Sigmoid colon (tissue), 7 donors: Measurements from ENCODE around the gene SYNDIG1. TPM values are rescaled to one million over a fixed set of nuclear protein-coding genes. Genes with fewer than 3 reads are reported as not detected.

Experiments used
- DNase-seq: peaks from one replicate; pipeline ENCODE4 v3.0.0-alpha.2; 2019
- H3K27ac ChIP-seq, 4 donors: fragments of 200-600 bp; sonication (generic); one replicate each; pipeline ENCODE4 v1.5.1; 2016 to 2019; ENCODE audit warnings: mild to moderate bottlenecking in 1 of 4
- H3K27me3 ChIP-seq, 3 donors: fragments of 200-600 bp; sonication (generic); one replicate each; pipeline ENCODE4 v1.5.1; 2019; ENCODE audit warnings: mild to moderate bottlenecking in 1 of 3
- H3K36me3 ChIP-seq, 4 donors: fragments of 200-600 bp; sonication (generic); one replicate each; pipeline ENCODE4 v1.5.1; 2016 to 2019
- H3K4me1 ChIP-seq, 4 donors: fragments of 200-600 bp; sonication (generic); one replicate each; pipeline ENCODE4 v1.5.1; 2017 to 2019
- H3K4me3 ChIP-seq, 4 donors: fragments of 200-600 bp; sonication (generic); one replicate each; pipeline ENCODE4 v1.5.1; 2017 to 2019; ENCODE audit warnings: mild to moderate bottlenecking in 2 of 4, moderate library complexity in 1 of 4
- H3K9me3 ChIP-seq, 4 donors: fragments of 200-600 bp in 3 of 4; sonication (generic) in 3 of 4; one replicate each; pipeline versions ENCODE4 v1.5.1 to v1.6.1; 2013 to 2019
- EP300 ChIP-seq, 4 donors: sonication (generic); formaldehyde crosslinking; IDR thresholded peaks; one replicate each; pipeline ENCODE4 v1.6.1; 2017; ENCODE audit warnings: antibody characterized with exemption in 4 of 4
- POLR2A ChIP-seq, 2 donors: fragments of 450-650 bp; IDR thresholded peaks; one replicate each; pipeline ENCODE4 v1.6.1; 2016; ENCODE audit warnings: antibody characterized with exemption in 2 of 2, mild to moderate bottlenecking in 2 of 2, moderate library complexity in 2 of 2
- POLR2AphosphoS5 ChIP-seq, 4 donors: sonication (generic); formaldehyde crosslinking; IDR thresholded peaks; one replicate each; pipeline ENCODE4 v1.6.1; 2017; ENCODE audit warnings: antibody characterized with exemption in 4 of 4
- WGBS, 2 donors: extraction: QIAGEN DNeasy Blood & Tissue Kit; methylation state at CpG; one replicate each; pipeline ENCODE4 v1.1.7; 2013; 5-methylcytosine and 5-hydroxymethylcytosine counted together
- intact Hi-C: fragments of 100-400 bp; cut with DNase I; formaldehyde crosslinking; loops from one replicate; pipeline ENCODE4 v1.15.1; 2023
- polyA plus RNA-seq, 3 donors: library from polyadenylated mRNA; stranded (reverse); fragments of 200-250 nt; gene quantifications; one replicate each; pipeline ENCODE4 v1.2.3, GENCODE V29; 2013
- total RNA-seq, 4 donors: library from RNA; depleted of rRNA; stranded (reverse); fragments of >200 nt; gene quantifications; one replicate each; pipeline ENCODE4 v1.1.0, GENCODE V29; 2016
- TF ChIP-seq, protein P1 (sequence below), 4 experiments: fragments of 450-650 bp in 3 of 4; fragments of 200-600 bp in 1 of 4; IDR thresholded peaks; one replicate each; pipeline ENCODE4 v1.5.1; 2016 to 2019; ENCODE audit warnings: antibody characterized with exemption in 4 of 4, mild to moderate bottlenecking in 3 of 4, moderate library complexity in 2 of 4
- donor health status: healthy with polysubstance abuse.
- donor health status: Bipolar disorder and iron deficiency.
- donor health status: healthy.

The SYNDIG1 gene
- total and polyA plus RNA-seq, 7 donors = 0.16 to 0.69 (median 0.36) TPM; not detected in 2

DNA sequence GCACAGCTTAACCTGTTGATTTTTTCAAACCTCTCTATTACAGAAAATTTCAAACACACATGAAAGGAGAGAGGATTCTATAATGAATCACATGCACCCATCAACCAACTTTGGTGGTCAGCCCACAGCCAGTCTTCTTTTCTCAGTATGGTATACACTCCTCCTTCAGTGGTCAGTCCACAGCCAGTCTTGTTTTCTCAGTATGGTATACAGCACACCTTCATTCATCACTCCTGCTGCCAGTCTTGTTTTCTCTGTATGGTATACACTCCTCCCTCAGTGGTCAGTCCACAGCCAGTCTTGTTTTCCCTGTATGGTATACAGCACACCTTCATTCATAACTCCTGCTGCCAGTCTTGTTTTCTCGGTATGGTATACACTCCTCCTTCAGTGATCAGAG is 67.8 kb downstream of the SYNDIG1 start:
- Histone ChIP-seq H3K9me3 (no peaks in the 10 kb centered on the region), H3K4me1 (no peaks in the 10 kb centered on the region), H3K27me3 (no peaks in the 10 kb centered on the region), H3K27ac (no peak overlapping the region), H3K36me3 (no peaks in the 10 kb centered on the region), H3K4me3 (no peak overlapping the region)
- WGBS, 2 donors = 88 to 94% methylated on average over 1 of the region's 1 CpG
- intact Hi-C loops = no loop called here
- DNase-seq = no peak
- TF ChIP-seq POLR2AphosphoS5 (IDR thresholded peaks at IDR 0.05) (no peak), POLR2A (IDR thresholded peaks at IDR 0.05) (no peak), EP300 (IDR thresholded peaks at IDR 0.05) (no peak)
- TF ChIP-seq, protein P1, sequence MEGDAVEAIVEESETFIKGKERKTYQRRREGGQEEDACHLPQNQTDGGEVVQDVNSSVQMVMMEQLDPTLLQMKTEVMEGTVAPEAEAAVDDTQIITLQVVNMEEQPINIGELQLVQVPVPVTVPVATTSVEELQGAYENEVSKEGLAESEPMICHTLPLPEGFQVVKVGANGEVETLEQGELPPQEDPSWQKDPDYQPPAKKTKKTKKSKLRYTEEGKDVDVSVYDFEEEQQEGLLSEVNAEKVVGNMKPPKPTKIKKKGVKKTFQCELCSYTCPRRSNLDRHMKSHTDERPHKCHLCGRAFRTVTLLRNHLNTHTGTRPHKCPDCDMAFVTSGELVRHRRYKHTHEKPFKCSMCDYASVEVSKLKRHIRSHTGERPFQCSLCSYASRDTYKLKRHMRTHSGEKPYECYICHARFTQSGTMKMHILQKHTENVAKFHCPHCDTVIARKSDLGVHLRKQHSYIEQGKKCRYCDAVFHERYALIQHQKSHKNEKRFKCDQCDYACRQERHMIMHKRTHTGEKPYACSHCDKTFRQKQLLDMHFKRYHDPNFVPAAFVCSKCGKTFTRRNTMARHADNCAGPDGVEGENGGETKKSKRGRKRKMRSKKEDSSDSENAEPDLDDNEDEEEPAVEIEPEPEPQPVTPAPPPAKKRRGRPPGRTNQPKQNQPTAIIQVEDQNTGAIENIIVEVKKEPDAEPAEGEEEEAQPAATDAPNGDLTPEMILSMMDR (IDR thresholded peaks at IDR 0.05) = no peak

DNA sequence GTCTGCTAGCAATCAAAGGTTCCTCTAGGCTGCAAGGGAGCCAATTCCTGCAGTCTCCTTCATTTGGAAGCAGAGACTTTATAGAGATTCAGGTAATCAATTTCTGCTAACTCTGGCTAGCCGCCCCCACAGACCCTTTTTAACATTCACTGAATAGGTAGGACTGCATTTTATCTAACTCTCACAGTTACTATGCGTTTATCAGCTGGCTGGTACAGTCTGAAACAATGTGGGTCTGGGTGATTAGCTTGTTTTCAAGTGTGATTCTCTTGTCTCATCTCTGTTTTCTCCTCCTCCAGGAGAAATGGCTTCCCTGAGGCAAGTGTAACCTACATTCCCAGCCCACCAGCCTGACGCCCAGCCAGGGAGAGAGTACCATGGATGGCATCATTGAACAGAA is 73.3 kb downstream of the SYNDIG1 start:
- Histone ChIP-seq H3K27ac (no peak overlapping the region), H3K4me1 (no peaks in the 10 kb centered on the region), H3K36me3 (no peaks in the 10 kb centered on the region), H3K27me3 (no peaks in the 10 kb centered on the region), H3K9me3 (no peaks in the 10 kb centered on the region), H3K4me3 (no peak overlapping the region)
- intact Hi-C loops = no loop called here
- DNase-seq = no peak
- WGBS, 2 donors = 82 to 88% methylated on average over 3 of the region's 3 CpGs
- TF ChIP-seq POLR2AphosphoS5 (IDR thresholded peaks at IDR 0.05) = no peak
- TF ChIP-seq, protein P1 (IDR thresholded peaks at IDR 0.05) = no peak
- no peak for TF ChIP-seq POLR2A (IDR thresholded peaks at IDR 0.05)
- no peak for TF ChIP-seq EP300 (IDR thresholded peaks at IDR 0.05)

DNA sequence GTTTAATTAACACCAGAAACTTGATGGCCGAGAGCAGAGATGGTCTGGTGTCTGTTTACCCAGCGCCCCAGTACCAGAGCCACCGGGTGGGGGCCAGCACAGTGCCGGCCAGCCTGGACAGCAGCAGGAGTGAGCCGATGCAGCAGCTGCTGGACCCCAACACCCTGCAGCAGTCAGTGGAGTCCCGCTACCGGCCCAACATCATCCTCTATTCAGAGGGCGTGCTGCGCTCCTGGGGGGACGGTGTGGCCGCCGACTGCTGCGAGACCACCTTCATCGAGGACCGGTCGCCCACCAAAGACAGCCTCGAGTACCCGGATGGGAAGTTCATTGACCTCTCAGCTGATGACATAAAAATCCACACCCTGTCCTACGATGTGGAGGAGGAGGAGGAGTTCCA is 73.7 kb downstream of the SYNDIG1 start:
- TF ChIP-seq EP300 (IDR thresholded peaks at IDR 0.05) = no peak
- TF ChIP-seq POLR2A (IDR thresholded peaks at IDR 0.05) = no peak
- TF ChIP-seq POLR2AphosphoS5 (IDR thresholded peaks at IDR 0.05) = no peak
- no peak for DNase-seq
- H3K4me3 ChIP-seq = no peak overlapping the region
- no peaks in the 10 kb centered on the region for H3K27me3 ChIP-seq
- WGBS, 2 donors = 86 to 91% methylated on average over 19 of the region's 19 CpGs
- H3K27ac ChIP-seq = no peak overlapping the region
- no peaks in the 10 kb centered on the region for H3K9me3 ChIP-seq
- no peaks in the 10 kb centered on the region for H3K4me1 ChIP-seq
- intact Hi-C loops = no loop called here
- no peaks in the 10 kb centered on the region for H3K36me3 ChIP-seq

DNA sequence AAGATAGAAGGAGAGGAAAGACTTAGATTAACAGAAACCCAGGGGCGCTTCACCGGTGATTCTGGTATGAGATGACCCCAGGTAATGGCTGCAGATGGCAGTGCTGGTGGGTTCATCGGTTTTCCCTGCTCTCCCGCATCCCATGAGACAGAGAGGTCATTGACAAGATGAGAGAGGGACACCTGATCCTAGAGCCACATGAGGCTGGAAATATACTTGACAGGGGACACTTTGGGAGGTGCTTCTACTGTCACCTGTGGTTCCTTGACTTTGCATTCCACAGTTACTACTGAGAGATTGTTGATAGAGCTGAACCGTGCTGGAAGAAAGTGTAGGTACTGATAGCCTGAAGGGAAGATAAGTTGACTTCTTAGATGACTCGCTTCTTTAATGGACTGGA is 74.3 kb downstream of the SYNDIG1 start:
- no peak for DNase-seq
- Histone ChIP-seq H3K27me3 (no peaks in the 10 kb centered on the region), H3K36me3 (no peaks in the 10 kb centered on the region), H3K9me3 (no peaks in the 10 kb centered on the region), H3K27ac (no peak overlapping the region), H3K4me1 (no peaks in the 10 kb centered on the region), H3K4me3 (no peak overlapping the region)
- intact Hi-C loops = no loop called here
- WGBS, 2 donors = 90 to 94% methylated on average over 6 of the region's 6 CpGs
- TF ChIP-seq EP300 (IDR thresholded peaks at IDR 0.05) (no peak), POLR2AphosphoS5 (IDR thresholded peaks at IDR 0.05) (no peak), POLR2A (IDR thresholded peaks at IDR 0.05) (no peak)
- TF ChIP-seq, protein P1 (IDR thresholded peaks at IDR 0.05) = no peak

DNA sequence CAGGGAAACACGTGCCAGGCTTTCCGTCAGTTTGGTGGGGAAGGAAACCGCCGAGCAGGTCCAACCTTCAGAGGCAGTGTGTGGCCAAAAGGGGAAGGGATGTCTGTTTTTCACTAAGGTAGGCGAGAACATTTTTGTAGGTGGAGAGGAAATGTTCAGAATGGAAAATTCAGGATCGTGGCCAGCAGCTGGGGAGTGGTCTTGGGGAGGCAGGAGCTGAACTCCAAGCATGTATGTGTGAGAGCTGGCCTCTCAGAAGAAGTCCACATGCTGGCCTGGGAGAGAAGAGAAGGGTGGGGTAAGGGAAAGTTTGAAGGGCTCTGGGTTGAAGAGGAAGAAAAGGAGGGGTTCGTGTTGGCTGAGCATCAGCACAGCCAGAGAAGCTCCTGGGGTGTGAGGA is 74.9 kb downstream of the SYNDIG1 start:
- Histone ChIP-seq H3K27ac (no peak overlapping the region), H3K9me3 (no peaks in the 10 kb centered on the region), H3K36me3 (no peaks in the 10 kb centered on the region), H3K4me1 (no peaks in the 10 kb centered on the region), H3K27me3 (no peaks in the 10 kb centered on the region), H3K4me3 (no peak overlapping the region)
- WGBS, 2 donors = 77 to 80% methylated on average over 7 of the region's 7 CpGs
- DNase-seq = no peak
- intact Hi-C loops = no loop called here
- TF ChIP-seq POLR2AphosphoS5 (IDR thresholded peaks at IDR 0.05) (no peak), POLR2A (IDR thresholded peaks at IDR 0.05) (no peak), EP300 (IDR thresholded peaks at IDR 0.05) (no peak)
- TF ChIP-seq, protein P1 (IDR thresholded peaks at IDR 0.05) = no peak
